SK-N-SH (cell line): ENCODE measurements around the gene ABCA1.

Source experiments
- CTCF ChIP-seq: fragments of 200-600 bp; sonication (generic); IDR thresholded peaks from 2 replicates; pipeline ENCODE4 v1.6.1; 2017; ENCODE audit warnings: antibody characterized with exemption, mild to moderate bottlenecking, moderate library complexity
- NFIC ChIP-seq: IDR thresholded peaks from 2 replicates; pipeline ENCODE4 v1.4.0; 2012; ENCODE audit warnings: borderline replicate concordance

- no peak for TF ChIP-seq NFIC
- no peak for TF ChIP-seq CTCF
Measured at GRCh38 chr9:104911032-104911607, 16.8 kb downstream of the ABCA1 start.
